HG03045 (cell line): Measurements from ENCODE around the gene ELOB.
A peak's percentile ranks its signal among the peaks of the same experiment; 100 is the strongest.

Experiments used
- ATAC-seq: cut with Tn5 transposase; IDR thresholded peaks from one replicate; pipeline ENCODE4 v1.9.1; 2021; ENCODE audit warnings: mild to moderate bottlenecking, moderate library complexity; ENCODE audit not compliant: unreplicated experiment

ELOB gene

GRCh38 chr16:2784358-2785100, 7.4 kb upstream of the ELOB start:
- ATAC-seq, result no peak

DNA sequence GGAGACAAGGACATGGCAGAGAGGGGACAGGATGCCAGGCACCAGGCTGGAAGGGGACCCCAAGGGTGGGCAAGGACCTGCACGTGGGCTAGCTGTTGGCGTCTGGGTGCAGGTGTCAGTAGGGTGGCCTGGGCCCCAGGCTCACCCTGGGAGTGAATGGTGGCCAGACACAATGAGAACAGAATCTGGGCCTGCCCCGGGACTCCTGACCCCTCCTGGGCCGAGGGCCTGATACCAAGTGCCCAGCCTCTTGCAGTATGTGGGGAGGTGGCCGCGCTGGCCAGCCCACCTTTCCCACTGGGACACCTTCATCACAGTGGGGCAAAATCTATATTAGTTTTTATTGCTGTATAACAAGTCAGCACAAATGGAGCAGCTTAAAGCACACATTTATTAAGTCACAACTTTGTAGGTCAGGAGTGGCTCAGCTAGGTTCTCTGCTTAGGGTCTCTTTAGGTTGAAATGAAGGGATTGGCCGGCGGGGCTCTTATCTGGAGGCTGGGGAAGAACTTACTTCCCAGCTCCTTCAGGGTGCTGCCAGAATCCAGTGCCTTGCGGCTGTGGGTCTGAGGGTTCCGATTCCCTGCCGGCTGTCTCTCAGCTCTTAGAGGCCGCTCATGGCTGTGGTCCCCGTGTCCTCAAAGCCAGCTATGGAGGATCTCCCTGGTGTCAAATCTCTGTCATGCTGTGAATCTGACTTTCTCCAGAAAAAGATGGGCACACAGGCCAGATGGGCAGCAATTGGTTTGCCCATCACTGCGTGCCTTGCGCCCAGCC, 6.7 kb upstream of the ELOB start:
- ATAC-seq, result no peak

- no peak for ATAC-seq
Measured at GRCh38 chr16:2782583-2783351, 5.7 kb upstream of the ELOB start.

DNA sequence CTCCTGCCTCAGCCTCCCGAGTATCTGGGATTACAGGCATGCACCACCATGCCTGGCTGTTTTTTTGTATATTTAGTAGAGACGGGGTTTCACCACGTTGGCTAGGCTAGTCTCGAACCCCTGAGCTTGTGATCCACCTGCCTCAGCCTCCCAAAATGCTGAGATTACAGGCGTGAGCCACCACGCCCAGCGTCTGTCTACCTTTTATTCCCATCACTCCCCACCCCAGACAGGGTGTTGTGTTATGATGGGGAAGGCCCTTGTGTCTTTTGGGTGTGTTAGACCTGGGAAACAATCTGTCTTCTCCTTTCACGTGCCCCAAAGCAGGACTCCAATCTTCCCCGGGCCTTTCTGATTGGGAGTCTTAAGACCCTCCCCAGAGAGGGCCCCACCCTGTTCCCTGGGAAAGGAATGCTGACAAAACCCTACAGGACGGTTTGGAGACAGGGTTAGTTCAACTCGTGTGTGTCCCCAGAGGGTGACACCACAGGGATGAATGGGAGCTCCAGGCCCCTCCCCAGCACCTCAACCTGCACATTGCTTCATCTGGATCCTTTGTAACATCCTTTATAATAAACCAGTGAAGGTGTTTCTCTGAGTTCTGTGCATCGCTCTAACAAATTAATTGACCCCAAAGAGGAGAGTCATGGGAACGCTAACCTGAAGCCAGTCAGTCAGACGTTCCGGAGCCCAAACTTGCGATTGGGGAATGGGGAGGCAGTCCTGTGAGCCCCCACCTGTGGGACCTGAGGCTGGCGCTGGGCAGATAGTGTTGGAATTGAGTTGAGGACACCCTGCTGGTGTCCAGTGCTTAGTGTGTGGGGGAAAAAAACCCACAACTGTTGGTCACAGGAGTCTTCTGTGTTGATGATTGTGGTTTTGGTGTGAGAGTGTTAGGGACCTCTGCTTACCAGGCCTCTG, 3.2 kb upstream of the ELOB start:
- no peak for ATAC-seq

DNA sequence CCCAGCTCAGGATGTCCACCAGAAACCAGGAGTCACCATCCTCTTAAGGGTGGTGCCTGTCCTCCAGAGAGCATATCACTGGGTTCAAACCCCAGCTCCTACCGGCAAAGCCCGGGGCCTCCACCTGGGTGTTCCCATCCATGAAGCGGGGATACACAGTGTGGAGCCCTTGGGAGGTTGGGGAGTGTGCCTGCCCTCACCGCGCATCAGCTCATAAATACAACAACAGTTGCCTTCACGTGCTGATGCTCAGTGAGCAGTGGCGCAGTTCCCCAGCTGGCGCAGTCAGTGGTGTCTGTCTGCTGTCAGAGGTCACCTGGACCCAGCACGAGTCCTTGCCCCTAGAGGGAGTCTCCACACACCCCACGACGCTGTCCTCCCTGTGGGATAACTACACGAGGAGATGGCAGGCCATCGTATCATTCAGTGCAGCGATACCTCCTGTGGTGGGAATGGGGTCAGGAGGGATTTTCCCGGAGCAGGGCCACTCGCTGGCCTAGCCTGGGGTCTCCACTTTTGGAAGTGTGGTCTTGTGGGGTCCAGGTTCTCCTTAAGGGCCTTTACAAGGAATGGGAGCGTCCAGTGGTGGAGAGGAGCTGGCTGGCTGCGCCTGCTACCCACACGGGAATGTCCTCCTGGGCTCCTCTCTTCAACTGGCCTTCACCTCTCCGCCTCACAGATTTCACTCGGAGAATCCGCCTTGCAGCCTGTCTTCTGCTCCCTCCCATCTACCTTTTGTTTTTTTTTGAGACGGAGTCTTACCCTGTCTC, 2.3 kb upstream of the ELOB start:
- no peak for ATAC-seq

- ATAC-seq, result no peak
Measured at GRCh38 chr16:2778630-2778958, 1.5 kb upstream of the ELOB start.

DNA sequence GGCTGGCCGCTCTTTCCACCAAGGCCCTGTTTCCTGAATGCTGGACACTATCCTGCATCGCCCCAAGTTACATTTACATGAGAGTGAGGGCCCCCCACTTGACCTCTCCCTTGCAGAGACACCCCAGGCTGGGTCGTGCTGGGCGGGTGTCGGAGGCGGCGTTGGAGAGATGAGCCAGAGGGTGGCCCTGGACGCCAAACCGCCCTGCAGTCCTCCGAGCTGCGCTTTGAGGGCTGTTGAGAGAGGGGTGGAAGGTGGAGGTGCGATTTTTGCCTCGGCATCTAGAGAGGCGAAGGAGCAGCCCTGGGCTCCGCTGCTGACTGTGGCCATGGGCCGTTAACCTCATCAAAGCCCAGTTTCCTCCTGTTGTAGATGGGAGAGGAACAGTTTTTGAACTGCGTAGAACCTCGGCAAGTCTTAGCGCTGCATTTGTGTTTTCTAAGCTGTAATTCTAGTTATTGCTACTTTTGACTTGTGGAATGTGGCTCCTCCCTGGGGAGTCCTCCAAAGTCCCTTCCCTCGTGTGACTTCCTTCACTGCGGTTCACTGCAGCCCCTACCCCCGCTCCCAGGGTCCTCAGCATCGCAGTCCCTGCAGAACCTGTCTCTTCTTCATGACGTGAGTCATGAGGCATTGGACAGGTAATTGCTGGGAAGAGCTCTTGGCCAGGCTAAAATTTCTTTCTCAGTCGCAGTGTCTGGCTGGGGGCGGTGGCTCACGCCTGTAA, 986 bp upstream of the ELOB start:
- ATAC-seq, result peak; percentile 4

DNA sequence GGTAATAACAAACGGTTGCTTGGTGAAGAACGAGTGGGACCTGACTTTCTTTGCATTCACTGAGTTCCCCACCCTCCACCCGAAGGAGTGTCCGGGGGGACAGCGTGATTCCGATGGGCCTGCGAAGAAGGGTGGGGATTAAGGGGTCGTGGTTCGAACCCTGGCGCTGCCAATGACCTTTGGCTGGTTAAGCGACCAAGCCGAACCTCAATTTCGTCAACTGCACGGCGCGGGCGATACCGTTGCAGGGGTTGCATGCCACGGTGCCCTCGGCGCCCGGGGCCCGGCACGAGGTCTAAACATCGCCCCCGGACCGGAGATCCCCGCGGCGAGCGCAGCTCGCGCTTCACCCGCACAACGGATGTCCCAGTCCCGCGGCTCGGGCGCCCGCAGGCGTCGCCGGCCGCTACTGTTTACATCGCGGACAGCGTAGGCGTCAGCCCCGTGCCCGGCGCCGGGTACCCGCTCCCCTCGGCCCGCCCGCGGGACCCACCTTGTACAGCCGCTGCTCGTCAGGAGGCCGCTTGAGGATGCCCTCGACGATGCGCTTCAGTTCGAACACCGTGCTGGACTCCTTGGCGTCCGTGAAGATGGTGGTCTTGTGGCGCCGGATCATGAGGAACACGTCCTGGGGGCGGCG, 460 bp downstream of the ELOB start:
- ATAC-seq, result peak; percentile 22

GRCh38 chr16:2775765-2776499, 1.1 kb downstream of the ELOB start:
- no peak for ATAC-seq

DNA sequence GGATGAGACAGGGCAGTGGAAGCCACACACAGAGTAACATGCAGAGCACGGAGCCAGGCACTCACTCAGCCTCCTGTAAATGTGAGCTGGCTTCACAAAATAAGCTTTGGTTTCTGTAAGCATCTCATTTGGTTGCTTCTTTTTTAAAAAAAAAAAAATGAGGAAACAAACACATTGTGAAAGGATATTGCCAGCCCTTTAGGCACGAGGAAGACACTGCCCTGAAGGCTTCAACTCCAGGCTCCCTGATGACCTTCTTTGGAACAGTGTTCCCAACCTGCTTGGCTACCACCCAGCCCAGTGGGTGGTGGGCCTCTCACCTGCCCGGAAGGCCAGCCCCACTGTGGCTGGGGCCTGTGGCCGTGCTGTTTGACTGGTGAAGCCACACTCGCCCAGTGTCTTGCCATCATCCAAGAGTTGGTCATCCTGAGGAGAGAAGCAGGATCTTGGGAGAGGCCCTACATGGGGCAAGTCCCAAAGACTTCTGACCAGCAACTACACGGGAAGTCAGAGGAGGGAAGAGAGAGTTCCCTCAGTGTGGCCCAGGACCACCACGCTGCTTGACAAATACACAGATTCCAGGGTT, 1.9 kb downstream of the ELOB start:
- ATAC-seq, result no peak

DNA sequence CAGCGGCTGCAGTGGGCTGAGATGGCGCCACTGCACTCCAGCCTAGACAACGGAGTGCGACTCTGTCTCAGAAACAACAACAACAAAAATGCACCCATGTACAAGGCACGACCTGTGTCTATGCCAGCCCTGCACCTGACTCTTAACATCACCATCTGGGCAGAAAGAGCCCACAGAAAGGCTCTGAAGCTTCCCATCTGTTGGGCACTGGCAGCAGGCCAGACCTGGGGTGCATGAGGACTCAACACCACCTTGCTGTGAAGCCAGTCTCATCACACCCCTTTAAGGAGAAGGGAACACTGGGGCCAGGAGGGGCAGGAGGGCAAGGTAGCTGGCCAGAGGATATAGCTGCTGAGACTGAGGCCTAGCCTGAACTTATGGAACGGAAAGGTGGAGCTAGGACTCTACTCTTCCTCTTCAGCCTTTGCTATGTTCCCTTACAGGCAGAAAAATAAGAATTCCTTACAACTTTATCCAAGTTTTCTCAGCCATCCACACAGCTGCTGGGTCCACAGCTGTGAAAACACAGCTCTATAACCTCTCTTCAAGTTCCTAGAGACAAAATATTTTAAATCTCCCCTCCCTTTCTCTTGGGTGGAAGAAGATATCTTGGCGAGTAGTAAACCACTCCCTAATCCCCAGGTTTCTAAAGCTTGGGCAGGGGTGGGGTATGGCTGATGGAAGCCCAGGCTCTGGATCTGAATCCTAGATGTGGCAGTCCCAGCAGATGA, 2.8 kb downstream of the ELOB start:
- ATAC-seq, result no peak

GRCh38 chr16:2773188-2773968, 3.7 kb downstream of the ELOB start:
- no peak for ATAC-seq

DNA sequence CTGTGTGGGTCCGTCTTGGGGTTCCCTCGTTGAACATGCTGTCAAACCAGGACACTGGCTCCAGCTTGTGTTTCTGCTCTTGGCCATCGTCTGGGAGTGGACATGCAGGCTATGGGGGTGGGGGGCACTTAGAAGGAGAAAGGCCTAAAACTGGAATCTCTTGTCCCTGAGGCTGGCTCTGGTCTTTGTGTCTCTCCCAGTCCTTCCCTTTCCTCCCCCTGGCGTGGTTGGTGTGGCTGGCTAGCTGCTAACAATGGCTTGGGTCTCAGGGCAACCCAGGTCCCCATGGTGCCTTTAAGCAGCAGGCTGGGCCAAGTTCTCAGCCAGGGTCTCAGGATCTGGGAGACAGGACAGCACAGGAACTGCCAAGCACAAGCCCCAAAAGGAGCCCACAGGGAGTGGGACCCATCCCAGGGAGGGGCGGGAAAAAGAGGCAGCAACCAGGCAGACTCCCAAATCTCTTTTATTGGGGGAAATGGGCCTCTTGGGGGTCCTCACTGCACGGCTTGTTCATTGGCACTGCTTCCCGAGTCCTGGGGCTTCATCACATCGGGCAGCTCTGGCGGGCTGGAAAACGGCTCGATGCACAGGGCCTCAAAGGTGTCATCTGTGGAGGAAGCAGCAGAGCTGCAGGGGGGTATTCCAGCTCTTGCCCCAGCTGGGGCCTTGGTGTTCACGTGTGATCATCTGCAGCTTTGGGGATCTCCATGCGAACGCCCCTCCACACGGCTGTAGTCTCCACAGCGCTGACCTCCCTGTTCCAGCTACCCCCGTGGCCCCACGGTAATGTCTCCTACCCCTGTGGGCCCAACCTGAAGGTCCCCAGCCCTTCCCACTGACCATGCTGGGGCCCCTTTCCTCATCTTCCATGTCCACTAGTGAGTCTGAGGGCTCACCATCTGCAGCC, 5.3 kb downstream of the ELOB start:
- no peak for ATAC-seq

DNA sequence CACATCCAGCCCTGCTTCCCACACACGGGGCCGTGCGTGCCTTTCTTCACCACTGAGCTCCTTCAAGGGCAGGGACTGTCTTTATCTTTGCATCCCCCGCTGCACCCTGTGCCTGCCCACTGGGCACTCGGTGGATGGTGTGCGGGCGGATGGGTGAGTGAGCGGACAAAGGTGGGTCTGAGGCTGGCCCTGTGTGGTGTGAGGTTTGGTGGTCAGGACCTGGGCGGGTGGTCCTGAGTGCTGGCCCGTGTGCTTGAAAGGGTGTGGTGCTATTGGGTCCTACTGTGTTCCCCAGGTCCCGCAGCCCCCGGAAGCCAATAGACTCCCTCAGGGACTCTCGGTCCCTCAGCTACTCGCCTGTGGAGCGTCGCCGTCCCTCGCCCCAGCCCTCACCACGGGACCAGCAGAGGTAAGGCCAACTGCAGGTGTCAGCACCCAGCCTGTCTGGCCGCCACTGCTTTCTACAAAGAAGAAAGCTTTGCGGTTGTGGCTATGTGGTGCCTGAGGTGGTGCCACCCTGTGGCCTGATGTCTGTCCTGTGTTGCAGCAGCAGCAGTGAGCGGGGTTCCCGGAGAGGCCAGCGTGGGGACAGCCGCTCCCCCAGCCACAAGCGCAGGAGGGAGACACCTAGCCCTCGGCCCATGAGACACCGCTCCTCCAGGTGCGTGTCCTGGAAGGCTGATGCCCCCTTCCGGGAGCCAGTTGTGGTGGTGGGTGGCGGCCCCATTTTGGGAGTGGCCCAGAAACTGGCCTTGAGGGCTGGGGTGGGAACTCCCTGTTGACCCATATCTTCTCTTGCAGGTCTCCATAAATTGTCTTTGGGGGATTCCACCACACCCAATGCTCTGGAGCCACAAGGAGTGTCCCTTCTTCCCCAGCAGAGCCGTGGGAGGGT, 6.8 kb downstream of the ELOB start:
- ATAC-seq, result no peak
